HG02970 (cell line): ENCODE results near the gene GPR132.
"Not testable (repeated sequence)": the region's sequence is repeated elsewhere in the genome, so short reads cannot be mapped to it uniquely, and the experiment has no call there.

Source experiments
- ATAC-seq: cut with Tn5 transposase; IDR thresholded peaks from one replicate; pipeline ENCODE4 v1.9.1; 2021; ENCODE audit warnings: mild to moderate bottlenecking, moderate library complexity, moderate number of reproducible peaks; ENCODE audit not compliant: unreplicated experiment, low FRiP score

GPR132 gene

GRCh38 chr14:105076296-105076804, 11.1 kb upstream of the GPR132 start:
- no peak for ATAC-seq

DNA sequence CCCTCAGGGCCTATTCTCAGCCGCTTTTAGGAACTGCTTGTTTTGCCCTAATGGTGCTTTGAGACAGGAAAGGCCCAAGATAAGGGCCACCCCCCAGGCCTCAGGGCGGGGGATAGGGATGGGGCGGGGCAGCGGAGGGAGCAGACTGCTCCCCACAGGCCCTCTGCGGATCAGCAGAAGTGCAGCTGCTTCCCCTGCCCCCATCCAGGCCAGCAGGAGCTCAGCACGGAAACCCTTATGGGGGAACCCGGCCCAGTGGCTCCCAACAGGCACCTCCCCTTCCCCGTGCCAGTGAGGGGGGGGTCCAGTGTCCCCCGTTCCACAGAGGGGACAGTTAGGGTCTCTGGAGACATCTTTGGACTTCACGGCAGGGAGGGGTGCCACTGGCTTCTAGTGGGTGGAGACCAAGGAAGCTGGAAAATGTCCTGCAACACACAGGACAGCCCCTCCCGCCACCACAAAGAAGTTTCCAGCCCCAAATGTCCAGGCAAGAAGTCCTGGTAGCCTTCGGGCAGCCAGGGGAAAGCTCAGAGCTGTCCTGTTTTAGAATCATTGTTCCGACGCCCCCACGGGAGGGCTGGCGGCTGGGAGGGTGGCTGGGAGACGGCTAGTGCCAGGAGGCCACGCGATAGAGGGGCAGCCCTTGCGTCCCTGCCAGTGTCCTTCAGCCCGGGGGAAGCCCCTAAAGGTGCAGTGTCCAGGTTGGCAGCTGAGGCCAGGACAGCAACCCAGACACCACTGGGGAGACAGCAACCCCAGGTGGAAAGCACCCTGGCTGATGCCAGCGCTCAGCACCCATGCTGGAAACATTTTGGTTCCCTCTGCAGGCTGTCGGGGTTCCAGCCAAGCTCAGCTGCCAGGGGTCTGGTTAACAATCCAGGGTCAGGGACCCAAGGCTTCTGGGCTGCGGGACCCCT, 10.4 kb upstream of the GPR132 start:
- ATAC-seq, result no peak

GRCh38 chr14:105074601-105075053, 9.4 kb upstream of the GPR132 start:
- ATAC-seq, result no peak

DNA sequence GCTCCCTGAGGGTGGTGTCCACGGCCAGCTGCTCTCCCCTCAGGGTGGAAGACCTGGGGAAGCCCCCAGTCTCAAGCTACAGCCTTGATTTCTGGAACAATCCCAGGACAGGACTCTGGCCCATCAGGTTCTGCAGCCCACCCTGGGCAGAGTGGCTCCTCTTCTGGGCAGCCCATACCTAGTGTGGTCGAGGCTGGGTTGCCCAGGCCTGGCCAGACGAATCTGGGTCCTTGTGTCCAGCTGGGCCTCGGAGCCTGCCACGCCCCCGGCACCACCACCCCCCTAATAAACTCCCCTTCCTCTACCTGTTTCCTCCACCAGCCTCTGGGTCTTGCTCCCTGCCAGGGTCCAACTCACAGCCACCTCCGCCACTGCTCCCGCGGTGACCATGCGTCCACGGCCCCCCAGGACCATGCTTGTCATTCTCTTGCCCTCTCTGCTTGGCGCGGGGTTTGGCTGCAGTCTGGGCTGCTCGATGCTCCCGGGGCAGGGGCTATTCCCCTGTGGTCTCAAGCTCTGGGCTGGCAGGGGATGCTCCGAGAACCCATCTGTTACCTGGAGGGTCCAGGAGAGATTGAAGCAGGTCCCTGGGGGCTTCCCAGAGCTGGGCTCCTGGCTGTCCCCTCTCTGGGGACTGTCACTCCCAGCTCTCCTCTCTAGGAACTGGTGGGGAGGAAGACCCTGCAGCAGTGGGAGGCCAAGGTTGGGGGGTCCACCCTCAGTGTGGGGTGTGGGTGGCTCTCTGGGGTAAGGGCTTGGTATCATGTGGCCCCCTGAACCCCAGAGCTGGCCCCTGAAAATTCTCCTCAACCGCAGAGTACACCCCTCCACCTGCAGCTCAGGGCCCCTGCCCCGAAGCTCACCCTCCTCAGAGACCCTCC, 8.7 kb upstream of the GPR132 start:
- no peak for ATAC-seq

DNA sequence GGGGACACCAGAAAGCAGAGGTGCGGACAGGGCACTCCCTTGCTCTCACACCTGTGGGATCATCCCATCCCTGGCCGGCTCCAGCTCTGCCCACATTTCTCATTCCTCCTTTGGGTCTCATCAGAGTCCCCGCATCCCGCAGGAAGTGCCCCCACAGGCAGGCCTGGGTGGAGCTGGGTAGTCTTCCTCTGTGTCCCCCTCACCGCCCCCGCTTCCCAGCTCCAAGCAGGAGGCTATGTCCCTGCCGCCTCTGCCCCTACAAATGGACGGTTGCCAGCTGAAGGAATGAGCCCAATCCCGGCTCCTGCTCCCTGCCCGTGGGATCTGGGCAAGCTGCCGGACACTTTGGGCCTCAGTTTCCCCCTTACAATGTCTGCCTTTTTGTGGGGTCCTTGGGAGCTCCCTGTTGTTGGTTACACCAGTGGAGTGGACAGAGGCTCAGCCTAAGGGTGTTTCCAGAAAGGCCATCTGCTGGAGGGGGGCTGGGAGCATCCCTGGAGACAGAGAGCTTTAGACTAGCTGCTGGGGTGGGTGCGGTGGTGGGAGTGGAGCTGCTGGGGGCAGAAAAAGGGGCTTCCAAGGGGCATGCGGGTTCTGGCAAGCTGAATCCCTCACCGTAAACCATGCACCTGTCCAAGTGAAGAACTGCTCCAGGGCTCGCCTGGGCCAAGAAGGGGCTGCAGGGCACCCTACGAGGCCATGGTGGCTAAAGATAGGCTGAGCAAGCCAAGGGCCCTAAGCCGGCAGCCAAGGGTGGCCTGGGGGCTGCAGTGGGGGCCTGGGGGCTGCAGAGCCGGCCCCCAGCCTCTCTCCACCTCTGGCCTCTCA, 7.9 kb upstream of the GPR132 start:
- no peak for ATAC-seq

DNA sequence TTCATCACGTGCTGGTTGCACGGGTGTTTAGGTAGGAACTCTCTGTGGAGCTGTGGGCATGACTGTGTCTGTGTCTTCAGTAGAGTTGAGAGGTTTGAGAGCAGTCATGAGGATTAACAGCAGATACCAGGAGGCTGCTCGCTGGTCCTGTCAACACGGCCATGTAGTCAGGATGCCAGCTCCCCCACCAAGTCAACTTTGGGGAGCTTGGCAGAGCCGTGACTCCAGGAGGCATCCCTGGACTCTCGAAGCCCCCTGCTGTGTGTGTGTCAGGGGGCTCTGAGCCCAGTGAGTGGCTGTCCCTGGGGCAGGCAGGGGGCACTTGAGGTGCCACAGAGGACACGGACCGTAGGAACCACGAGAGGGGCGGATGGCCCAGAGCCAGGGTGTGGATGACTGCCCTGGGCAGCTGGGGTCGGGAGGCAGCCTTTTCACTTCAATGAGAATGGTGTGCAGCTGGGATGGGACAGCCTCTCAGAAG, 7.2 kb upstream of the GPR132 start:
- ATAC-seq, result no peak

GRCh38 chr14:105071942-105072341, 6.7 kb upstream of the GPR132 start:
- no peak for ATAC-seq

- ATAC-seq, result no peak
Observed at GRCh38 chr14:105071326-105071725, 6.1 kb upstream of the GPR132 start.

DNA sequence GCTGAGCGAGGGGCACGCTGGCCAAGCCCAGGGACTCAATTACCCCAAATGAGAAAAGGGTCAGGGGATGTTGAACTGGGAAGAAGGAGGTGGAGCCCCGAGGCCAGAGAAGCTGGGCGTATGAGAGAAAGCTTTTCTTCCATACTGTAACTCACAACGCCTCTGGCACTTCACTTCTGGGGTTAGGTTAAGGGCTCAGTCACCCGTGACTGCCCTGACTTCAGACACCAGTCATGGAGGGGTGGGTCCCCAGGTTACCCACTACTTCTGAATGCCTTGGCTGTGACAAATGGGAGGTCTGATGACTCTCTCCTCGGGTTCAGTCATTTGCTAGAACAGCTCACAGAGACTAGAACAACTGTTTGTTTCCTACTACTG, 5.5 kb upstream of the GPR132 start:
- no peak for ATAC-seq

DNA sequence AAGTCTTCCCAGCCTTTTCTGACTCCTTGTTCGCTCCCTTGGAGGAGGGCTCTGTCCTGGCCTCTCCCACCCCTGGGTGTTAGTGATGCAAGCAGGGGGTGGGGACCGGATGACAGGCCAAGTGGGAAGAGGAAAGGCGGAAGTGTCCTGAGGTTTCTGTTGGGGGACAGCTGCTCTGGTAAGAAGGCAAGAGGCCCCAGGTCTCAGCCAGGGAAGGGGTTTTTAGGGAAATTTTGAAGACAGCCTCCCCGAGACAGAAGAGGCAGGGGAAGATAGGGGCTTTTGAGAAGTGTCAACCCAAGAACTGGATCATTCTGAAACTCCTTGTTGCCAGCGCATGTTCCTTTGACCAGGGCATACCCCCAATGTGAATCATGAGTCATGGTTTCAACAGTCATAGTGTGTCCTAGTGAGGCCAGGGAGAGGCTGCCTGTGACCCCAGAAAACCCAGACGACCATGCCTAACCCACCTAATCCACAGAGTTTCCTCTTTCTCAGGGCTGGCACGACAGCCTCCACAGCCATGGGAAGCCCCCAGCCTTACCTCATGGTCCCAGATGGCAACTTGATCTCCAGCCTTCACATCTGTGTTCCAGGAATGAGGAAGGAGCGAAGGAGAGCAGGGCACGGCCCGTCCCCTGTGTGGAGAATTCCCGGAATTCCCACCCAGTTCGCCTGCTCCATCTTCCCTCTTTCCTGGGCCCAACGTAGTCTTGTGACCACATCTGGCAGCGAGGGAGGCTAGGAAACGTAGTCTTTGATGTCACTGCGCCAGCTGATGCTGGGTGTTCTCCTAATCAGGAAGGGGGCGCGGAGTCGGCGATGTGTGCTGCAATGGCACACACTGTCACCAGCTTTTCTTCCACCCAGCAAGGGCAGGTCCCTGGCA, 4.9 kb upstream of the GPR132 start:
- peak; percentile 44 for ATAC-seq

GRCh38 chr14:105069522-105069870, 4.3 kb upstream of the GPR132 start:
- no peak for ATAC-seq

GRCh38 chr14:105068818-105069217, 3.6 kb upstream of the GPR132 start:
- no peak for ATAC-seq

DNA sequence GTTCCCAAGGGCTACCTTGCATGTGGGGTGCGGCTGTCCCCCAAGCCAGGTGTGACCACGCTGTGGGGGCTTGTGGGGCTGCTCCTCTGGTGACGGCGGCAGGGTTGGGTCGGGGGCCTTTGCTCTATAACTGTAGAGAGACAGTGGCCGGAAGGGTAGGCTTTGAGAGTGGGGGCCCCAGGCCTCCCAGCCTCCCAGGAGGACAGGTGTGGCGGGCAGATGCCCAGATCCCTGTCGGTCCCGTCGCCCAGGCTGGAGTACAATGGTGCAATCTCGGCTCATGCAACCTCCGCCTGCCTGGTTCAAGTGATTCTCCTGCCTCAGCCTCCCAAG, 2.7 kb upstream of the GPR132 start:
- ATAC-seq, result no peak

- no peak for ATAC-seq
Observed at GRCh38 chr14:105067140-105067968, 2.1 kb upstream of the GPR132 start.

DNA sequence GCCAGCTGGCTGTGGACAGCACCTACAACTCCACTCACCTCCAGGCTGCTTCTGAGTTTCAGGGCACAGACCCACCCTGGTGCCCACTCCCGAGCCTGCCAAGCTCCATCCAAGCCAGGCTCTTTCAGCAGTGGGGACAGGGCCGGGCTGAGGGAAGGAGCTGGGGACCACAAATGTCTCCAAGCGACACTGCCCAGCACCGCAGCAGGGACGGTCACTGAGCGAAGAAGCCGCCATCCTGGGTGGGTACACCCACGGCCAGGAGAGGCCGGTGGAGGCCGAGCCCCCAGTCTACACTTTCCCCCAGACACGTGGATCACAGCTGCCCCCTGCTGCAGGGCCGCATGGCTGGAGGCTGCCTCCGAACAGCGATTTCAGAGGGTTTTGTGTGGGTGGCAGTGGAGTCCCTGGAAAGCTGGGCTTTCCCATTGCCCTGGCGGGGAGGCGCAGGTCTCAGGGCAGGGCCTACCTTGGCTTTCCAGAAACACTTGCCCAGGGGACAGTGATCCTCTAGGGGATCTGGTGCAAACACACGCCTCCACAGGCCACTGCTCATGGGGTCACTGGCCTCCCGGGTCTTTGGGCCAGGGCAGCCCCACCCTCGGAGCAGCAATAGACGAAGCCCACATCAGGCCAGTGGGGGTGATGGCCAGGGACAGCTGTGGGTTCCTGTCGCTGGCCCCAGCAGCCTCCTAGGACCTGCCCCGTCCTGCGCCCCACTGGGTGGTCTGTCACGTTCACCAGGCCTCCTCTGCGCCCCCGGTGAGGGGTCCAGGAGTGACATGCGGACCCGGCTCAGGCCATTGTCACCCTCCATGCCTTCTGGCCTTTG, 1.2 kb upstream of the GPR132 start:
- ATAC-seq, result no peak

DNA sequence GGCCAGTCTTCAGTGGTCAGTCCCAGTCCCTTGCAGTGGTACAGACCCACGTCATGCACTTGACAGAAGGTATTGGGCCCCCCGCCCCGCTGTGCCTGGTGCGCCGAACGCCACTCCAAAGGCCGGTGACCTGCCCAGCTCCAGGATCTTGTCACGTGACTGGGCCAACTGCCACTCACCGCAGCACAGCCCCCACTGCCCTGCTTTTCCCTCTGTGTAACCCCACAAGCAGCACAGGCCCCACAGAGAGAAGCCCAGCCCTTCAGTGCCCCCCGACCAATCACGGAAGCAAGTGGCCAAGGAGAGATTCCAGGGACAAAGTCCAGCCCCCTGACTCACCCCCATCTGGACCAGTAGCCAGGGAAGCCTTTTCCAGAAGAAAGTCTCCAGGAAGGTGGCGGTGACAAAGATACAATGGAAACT, 498 bp downstream of the GPR132 start:
- no peak for ATAC-seq

DNA sequence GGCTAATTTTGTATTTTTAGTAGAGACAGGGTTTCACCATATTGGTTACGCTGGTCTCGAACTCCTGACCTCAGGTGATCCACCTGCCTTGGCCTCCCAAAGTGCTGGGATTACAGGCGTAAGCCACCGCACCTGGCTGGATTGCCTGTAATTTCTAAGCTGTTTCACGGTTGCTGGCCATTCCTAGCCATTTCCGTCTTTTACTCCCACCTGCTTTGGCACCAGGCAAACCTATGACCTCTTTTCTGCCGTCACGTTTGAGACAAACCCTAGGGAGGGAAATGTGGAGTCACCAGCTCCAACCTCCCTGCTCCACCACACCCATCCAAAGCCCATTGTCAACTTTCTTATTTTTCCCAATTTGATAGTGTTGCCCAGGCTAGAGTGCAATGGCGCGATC, 1.2 kb downstream of the GPR132 start:
- ATAC-seq, result no peak

DNA sequence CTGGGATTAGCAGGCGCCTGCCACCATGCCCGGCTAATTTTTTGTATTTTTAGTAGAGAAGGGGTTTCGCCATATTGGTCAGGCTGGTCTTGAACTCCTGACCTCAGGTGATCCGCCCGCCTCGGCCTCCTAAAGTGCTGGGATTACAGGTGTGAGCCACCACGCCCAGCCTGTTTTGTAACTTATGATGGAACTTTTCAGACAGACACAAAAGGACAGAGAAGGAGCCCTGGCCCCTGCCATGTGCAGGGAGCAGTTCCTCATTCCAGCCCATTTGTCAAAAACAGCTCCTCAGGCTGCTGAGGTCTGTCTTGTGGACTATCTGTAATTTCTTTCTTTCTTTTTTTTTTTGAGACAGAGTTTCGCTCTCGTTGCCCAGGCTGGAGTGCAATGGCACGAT, 1.7 kb downstream of the GPR132 start:
- ATAC-seq, result not testable (repeated sequence)
